Stimulated activated CD8-positive, alpha-beta memory T cell treated with anti-CD3 and anti-CD28 coated beads, Interleukin-15, amount 100 ng/mL, for 48 hours (primary cell): ENCODE results near the gene VSTM1.
"Not testable (repeated sequence)": the region's sequence is repeated elsewhere in the genome, so short reads cannot be mapped to it uniquely, and the experiment has no call there.

Source experiments
- DNase-seq, 2 donors: peaks; one replicate each; pipeline ENCODE4 v3.0.0-alpha.2; 2020; ENCODE audit warnings: low read depth in 2 of 2

The VSTM1 gene

GRCh38 chr19:54073829-54074228 lies 10.1 kb upstream of the VSTM1 start:
- DNase-seq = no peak

- DNase-seq = no peak
Measured at GRCh38 chr19:54069470-54069869, 5.8 kb upstream of the VSTM1 start.

- no peak for DNase-seq
Measured at GRCh38 chr19:54062643-54063042, 1.1 kb downstream of the VSTM1 start.

GRCh38 chr19:54047616-54048015 lies 16.1 kb downstream of the VSTM1 start:
- DNase-seq = no peak

- no peak for DNase-seq
Measured at GRCh38 chr19:54045771-54046170, 17.9 kb downstream of the VSTM1 start.

- DNase-seq = no peak
Measured at GRCh38 chr19:54042989-54043388, 20.7 kb downstream of the VSTM1 start.

- no peak for DNase-seq
Measured at GRCh38 chr19:54041969-54042606, 21.6 kb downstream of the VSTM1 start.

GRCh38 chr19:54040003-54040402 lies 23.7 kb downstream of the VSTM1 start:
- DNase-seq = no peak

- DNase-seq = not testable (repeated sequence)
Measured at GRCh38 chr19:54036542-54036941, 27.2 kb downstream of the VSTM1 start.

- no peak for DNase-seq
Measured at GRCh38 chr19:54035215-54036178, 28.2 kb downstream of the VSTM1 start.

- no peak for DNase-seq
Measured at GRCh38 chr19:54030895-54031586, 32.7 kb downstream of the VSTM1 start.

- DNase-seq = no peak
Measured at GRCh38 chr19:54029930-54030490, 33.7 kb downstream of the VSTM1 start.

- no peak for DNase-seq
Measured at GRCh38 chr19:54029301-54029700, 34.4 kb downstream of the VSTM1 start.

- no peak for DNase-seq
Measured at GRCh38 chr19:54026656-54027055, 37.0 kb downstream of the VSTM1 start.

- no peak for DNase-seq
Measured at GRCh38 chr19:54024660-54025059, 39.0 kb downstream of the VSTM1 start.

- DNase-seq = no peak
Measured at GRCh38 chr19:54023191-54023590, 40.5 kb downstream of the VSTM1 start.

- DNase-seq = no peak
Measured at GRCh38 chr19:54021932-54022331, 41.8 kb downstream of the VSTM1 start.

GRCh38 chr19:54021363-54021762 lies 42.3 kb downstream of the VSTM1 start:
- DNase-seq = no peak

GRCh38 chr19:54017261-54017660 lies 46.4 kb downstream of the VSTM1 start:
- no peak for DNase-seq

- no peak for DNase-seq
Measured at GRCh38 chr19:54014920-54015560, 48.7 kb downstream of the VSTM1 start.

- no peak for DNase-seq
Measured at GRCh38 chr19:54013866-54014265, 49.8 kb downstream of the VSTM1 start.
